Endothelial cell of umbilical vein (primary cell): Measurements from ENCODE around the gene AMMECR1L. TPM values are rescaled to one million over a fixed set of nuclear protein-coding genes. Genes with fewer than 3 reads are reported as not detected.

Experiments used
- BruUV-seq: library from RNA; stranded (reverse); fragments of 400-500 nt; replicated peaks from 2 replicates; lab custom pipeline; 2021; lab: Mats Ljungman, UMichigan
- CTCF ChIA-PET: fragments of 300-600, 350-600 bp; sonication (Branson Sonifier 250); formaldehyde crosslinking; loops from one replicate; lab custom pipeline; 2021; ENCODE audit warnings: antibody characterized with exemption, inconsistent platforms; lab: Charles Lee
- POLR2A ChIA-PET: fragments of 300-600, 350-600 bp; sonication (Branson Sonifier 250); formaldehyde crosslinking; loops from one replicate; lab custom pipeline; 2021; ENCODE audit warnings: antibody characterized with exemption, inconsistent platforms; lab: Charles Lee
- DNase-seq: peaks from one replicate; pipeline ENCODE4 v3.0.0-alpha.2; 2011; ENCODE audit warnings: low read depth, low spot score
- FAIRE-seq: peaks from 2 replicates; lab custom pipeline; 2011; peaks lifted over from hg19 to GRCh38; lab: Jason Lieb, UNC
- H2AFZ ChIP-seq: 2 replicates; pipeline ENCODE4 v1.6.0; 2012; ENCODE audit warnings: low read depth, low read length, control low read depth, inconsistent platforms
- H3K27ac ChIP-seq: 2 replicates; pipeline ENCODE4 v1.5.1; 2011; ENCODE audit warnings: low read depth, mild to moderate bottlenecking, control low read depth, low read length, moderate library complexity; ENCODE audit not compliant: insufficient read depth
- H3K27me3 ChIP-seq, 2 experiments: 2 replicates each; pipeline versions ENCODE4 v1.6.0 to v1.6.1; 2011; ENCODE audit warnings: low read length in 2 of 2, mixed read lengths in 1 of 2; ENCODE audit not compliant: control insufficient read depth in 2 of 2, insufficient read depth in 2 of 2
- H3K36me3 ChIP-seq, 2 experiments: 2 replicates in 1 of 2; 3 replicates in 1 of 2; pipeline ENCODE4 v1.5.1; 2011; ENCODE audit warnings: low read length in 2 of 2, mild to moderate bottlenecking in 1 of 2, moderate library complexity in 1 of 2; ENCODE audit not compliant: control insufficient read depth in 2 of 2, insufficient read depth in 2 of 2; ENCODE audit errors: extremely low read depth in 1 of 2
- H3K4me1 ChIP-seq: 3 replicates; pipeline ENCODE4 v1.5.1; 2011; ENCODE audit warnings: mild to moderate bottlenecking, low read length; ENCODE audit not compliant: control insufficient read depth, insufficient read depth; ENCODE audit errors: extremely low read depth
- H3K4me2 ChIP-seq: 2 replicates; pipeline ENCODE4 v1.6.1; 2011; ENCODE audit warnings: low read length, control low read depth, mixed read lengths; ENCODE audit not compliant: insufficient read depth
- H3K4me3 ChIP-seq, 3 experiments: fragments of 200-600 bp in 1 of 3; sonication (generic), shearing (Covaris generic) in 1 of 3; replicated peaks in 1 of 3; 2 replicates each; pipeline ENCODE4 v1.5.1; 2011 to 2016; ENCODE audit warnings: control low read depth in 3 of 3, low read length in 3 of 3, mild to moderate bottlenecking in 2 of 3, inconsistent platforms in 1 of 3, low read depth in 1 of 3, moderate library complexity in 1 of 3; ENCODE audit not compliant: insufficient read depth in 1 of 3
- H3K79me2 ChIP-seq: 2 replicates; pipeline ENCODE4 v1.6.0; 2012; ENCODE audit warnings: low read length, inconsistent platforms; ENCODE audit not compliant: control insufficient read depth, insufficient read depth
- H3K9ac ChIP-seq: replicated peaks from 2 replicates; pipeline ENCODE3; 2011; ENCODE audit warnings: low read length, control low read depth; ENCODE audit not compliant: insufficient read depth; ENCODE audit errors: extremely low read depth
- H3K9me1 ChIP-seq: replicated peaks from 3 replicates; pipeline ENCODE4 v1.6.0; 2011; ENCODE audit warnings: mild to moderate bottlenecking, low read length; ENCODE audit not compliant: control insufficient read depth, insufficient read depth; ENCODE audit errors: extremely low read depth
- H3K9me3 ChIP-seq: replicated peaks from 2 replicates; pipeline ENCODE4 v1.5.1; 2012; ENCODE audit warnings: low read length, inconsistent platforms; ENCODE audit not compliant: control insufficient read depth, insufficient read depth
- H4K20me1 ChIP-seq: replicated peaks from 2 replicates; pipeline ENCODE3; 2011; ENCODE audit warnings: mild to moderate bottlenecking, low read length; ENCODE audit not compliant: control insufficient read depth, insufficient read depth; ENCODE audit errors: extremely low read depth
- CTCF ChIP-seq, 2 donors: IDR thresholded peaks; 1 replicate in 1 of 2; 2 replicates in 1 of 2; pipeline ENCODE4 v1.5.1; 2011; ENCODE audit warnings: low read length in 2 of 2, mild to moderate bottlenecking in 2 of 2, moderate library complexity in 2 of 2, control low read depth in 1 of 2, inconsistent platforms in 1 of 2, low read depth in 1 of 2; ENCODE audit not compliant: insufficient read depth in 1 of 2; ENCODE audit errors: extremely low read depth in 1 of 2
- EZH2 ChIP-seq: IDR thresholded peaks from 2 replicates; pipeline ENCODE4 v1.6.1; 2012; ENCODE audit warnings: borderline replicate concordance, low read depth, mild to moderate bottlenecking, moderate library complexity, low read length, inconsistent platforms; ENCODE audit not compliant: severe bottlenecking
- FOS ChIP-seq: IDR thresholded peaks from 2 replicates; pipeline ENCODE4 v1.6.1; 2011; ENCODE audit warnings: mild to moderate bottlenecking, low read length, moderate library complexity, borderline replicate concordance; ENCODE audit not compliant: insufficient read depth
- GATA2 ChIP-seq: IDR thresholded peaks from 2 replicates; pipeline ENCODE4 v1.7.0; 2011; ENCODE audit warnings: low read depth, mild to moderate bottlenecking, moderate library complexity, mixed read lengths, low read length; ENCODE audit not compliant: insufficient read length, insufficient read depth
- JUN ChIP-seq: IDR thresholded peaks from 2 replicates; pipeline ENCODE4 v1.6.1; 2011; ENCODE audit warnings: borderline replicate concordance, low read depth; ENCODE audit not compliant: insufficient read length, insufficient read depth
- MAX ChIP-seq: IDR thresholded peaks from 2 replicates; pipeline ENCODE4 v1.6.1; 2011; ENCODE audit not compliant: insufficient read depth, insufficient read length
- MYC ChIP-seq: IDR thresholded peaks from one replicate; pipeline ENCODE4 v1.6.1; 2011; ENCODE audit warnings: mild to moderate bottlenecking, low read depth, low read length
- POLR2A ChIP-seq: IDR thresholded peaks from 2 replicates; pipeline ENCODE4 v1.6.1; 2012; ENCODE audit warnings: low read depth, mild to moderate bottlenecking, control low read depth, low read length
- POLR2AphosphoS5 ChIP-seq: IDR thresholded peaks from 2 replicates; pipeline ENCODE4 v1.6.1; 2012; ENCODE audit warnings: low read depth, mild to moderate bottlenecking, control low read depth, low read length, moderate library complexity; ENCODE audit not compliant: insufficient read depth
- dilution Hi-C: fragments of 300-500 bp; cut with MboI; formaldehyde crosslinking; loops from one replicate; pipeline ENCODE4 v1.15.0; 2019; ENCODE audit warnings: low sequenced_read_pairs; ENCODE audit not compliant: extremely low pct_ligation_motif_present
- intact Hi-C: fragments of 100-400 bp; cut with micrococcal nuclease; formaldehyde crosslinking; loops from one replicate; pipeline ENCODE4 v1.10.0; 2022
- polyA plus RNA-seq, 4 experiments: library from polyadenylated mRNA; depleted of rRNA in 3 of 4; stranded (reverse) in 3 of 4; unstranded in 1 of 4; fragments of >200 nt; gene quantifications; 2 replicates each; pipeline versions ENCODE4 v1.2.1 to v1.2.3, GENCODE V29; 2011 to 2012; ENCODE audit warnings: missing spikeins in 1 of 4
- total RNA-seq: library from RNA; stranded (reverse); gene quantifications from 2 replicates; pipeline ENCODE4 v1.2.3, GENCODE V29; 2021

Gene AMMECR1L
- total and polyA plus RNA-seq, 2 donors (not counting 3 experiments of a cell fraction or from before 2014, with no cell fraction given) = 14.8 to 20.7 TPM

- POLR2A ChIA-PET = no interaction called here
- CTCF ChIA-PET = no interaction called here
- FAIRE-seq = no peak
- Histone ChIP-seq H3K4me1 (no peaks in the 10 kb centered on the region), H3K4me3 (no peak overlapping the region), H3K9me1 (no peaks in the 10 kb centered on the region), H3K27me3 (no peaks in the 10 kb centered on the region), H3K9me3 (no peaks in the 10 kb centered on the region), H4K20me1 (no peaks in the 10 kb centered on the region), H3K9ac (no peak overlapping the region), H3K4me2 (no peak overlapping the region), H2AFZ (no peak overlapping the region), H3K36me3 (no peaks in the 10 kb centered on the region), H3K79me2 (no peaks in the 10 kb centered on the region), H3K27ac (no peak overlapping the region)
- BruUV-seq = no TSS peak
- no peak for DNase-seq
- dilution Hi-C loops (no loop called here), intact Hi-C loops (no loop called here)
- no peak for TF ChIP-seq FOS
- no peak for TF ChIP-seq MYC
- TF ChIP-seq GATA2 = no peak
- no peak for TF ChIP-seq MAX
- TF ChIP-seq JUN = no peak
- TF ChIP-seq POLR2AphosphoS5 = no peak
- no peak for TF ChIP-seq EZH2
- no peak for TF ChIP-seq CTCF (IDR thresholded peaks at IDR 0.05; ENCODE audit: extremely low read depth in 1 of 2, insufficient read depth in 1 of 2, low read depth in 1 of 2, low read length in 2 of 2)
- TF ChIP-seq POLR2A = no peak
Observed at GRCh38 chr2:127917916-127918315, 32.2 kb upstream of the AMMECR1L start.
